Lung microvascular endothelial cell (primary cell): ENCODE results near the gene OIT3. TPM values are rescaled to one million over a fixed set of nuclear protein-coding genes. Genes with fewer than 3 reads are reported as not detected.

Experiments
- DNase-seq, 2 donors: peaks; one replicate each; pipeline versions ENCODE4 v3.0.0 to v3.0.0-alpha.2; 2010; ENCODE audit warnings: low read depth in 2 of 2
- total RNA-seq: library from RNA; depleted of rRNA; stranded (reverse); fragments of >200 nt; gene quantifications from 2 replicates; pipeline ENCODE4 v1.2.1, GENCODE V29; 2014

The OIT3 gene
- under 0.01 TPM in 2 replicates for total RNA-seq

- DNase-seq = no peak
Measured at GRCh38 chr10:72893136-72893798, at the start of gene OIT3. Gene OIT3 (plus strand): TSS chr10:72893739. CDS start chr10:72893799, 60 bp downstream.

GRCh38 chr10:72846238-72846637 lies 47.3 kb upstream of the OIT3 start:
- peak; percentile 64 to 85 for DNase-seq

- DNase-seq = peak in 1 of 2 donors; percentile 64
Measured at GRCh38 chr10:72847681-72848080, 45.9 kb upstream of the OIT3 start.

GRCh38 chr10:72850861-72851260 lies 42.7 kb upstream of the OIT3 start:
- no peak for DNase-seq

- no peak for DNase-seq
Measured at GRCh38 chr10:72851509-72851908, 42.0 kb upstream of the OIT3 start.

GRCh38 chr10:72852508-72852907 lies 41.0 kb upstream of the OIT3 start:
- DNase-seq = no peak

- no peak for DNase-seq
Measured at GRCh38 chr10:72855129-72855528, 38.4 kb upstream of the OIT3 start.

- no peak for DNase-seq
Measured at GRCh38 chr10:72855790-72856189, 37.7 kb upstream of the OIT3 start.

- DNase-seq = no peak
Measured at GRCh38 chr10:72858067-72858466, 35.5 kb upstream of the OIT3 start.

- DNase-seq = no peak
Measured at GRCh38 chr10:72862957-72863356, 30.6 kb upstream of the OIT3 start.

GRCh38 chr10:72875250-72876055 lies 18.1 kb upstream of the OIT3 start:
- DNase-seq = peak; percentile 54 to 66

- DNase-seq = no peak
Measured at GRCh38 chr10:72879245-72879644, 14.3 kb upstream of the OIT3 start.

GRCh38 chr10:72881291-72881690 lies 12.2 kb upstream of the OIT3 start:
- no peak for DNase-seq

- DNase-seq = peak in 1 of 2 donors; percentile 2
Measured at GRCh38 chr10:72883861-72884260, 9.7 kb upstream of the OIT3 start.

GRCh38 chr10:72885953-72886352 lies 7.6 kb upstream of the OIT3 start:
- no peak for DNase-seq

GRCh38 chr10:72886621-72887020 lies 6.9 kb upstream of the OIT3 start:
- DNase-seq = peak in 1 of 2 donors; percentile 53

GRCh38 chr10:72887043-72887442 lies 6.5 kb upstream of the OIT3 start:
- DNase-seq = peak; percentile 74 to 82

GRCh38 chr10:72888151-72888638 lies 5.3 kb upstream of the OIT3 start:
- DNase-seq = peak in 1 of 2 donors; percentile 7

- peak; percentile 61 to 73 for DNase-seq
Measured at GRCh38 chr10:72889391-72889831, 4.1 kb upstream of the OIT3 start.

- DNase-seq = no peak
Measured at GRCh38 chr10:72890086-72890485, 3.5 kb upstream of the OIT3 start.

- no peak for DNase-seq
Measured at GRCh38 chr10:72895236-72895850, 1.8 kb downstream of the OIT3 start.

- no peak for DNase-seq
Measured at GRCh38 chr10:72898616-72899015, 5.1 kb downstream of the OIT3 start.
